Astrocyte (in vitro differentiated cells and primary cell): Measurements from ENCODE around the gene RLBP1. TPM values are rescaled to one million over a fixed set of nuclear protein-coding genes. Genes with fewer than 3 reads are reported as not detected.

Experiments
- DNase-seq: peaks from one replicate; pipeline ENCODE4 v3.0.0-alpha.2; 2010; ENCODE audit warnings: low read depth
- FAIRE-seq: peaks from 2 replicates; lab custom pipeline; 2011; peaks lifted over from hg19 to GRCh38; lab: Jason Lieb, UNC
- H2AFZ ChIP-seq: 2 replicates; pipeline ENCODE4 v1.6.0; 2012; ENCODE audit warnings: low read depth, low read length, inconsistent platforms
- H3K27ac ChIP-seq: 2 replicates; pipeline ENCODE4 v1.5.1; 2011; ENCODE audit warnings: low read depth, low read length, inconsistent platforms
- H3K27me3 ChIP-seq: 2 replicates; pipeline ENCODE4 v1.6.0; 2011; ENCODE audit warnings: low read length, inconsistent platforms; ENCODE audit not compliant: insufficient read depth
- H3K36me3 ChIP-seq: 2 replicates; pipeline ENCODE4 v1.5.1; 2011; ENCODE audit warnings: low read length, inconsistent platforms; ENCODE audit not compliant: insufficient read depth
- H3K4me1 ChIP-seq: 2 replicates; pipeline ENCODE4 v1.5.1; 2011; ENCODE audit warnings: low read length, inconsistent platforms; ENCODE audit not compliant: insufficient read depth
- H3K4me2 ChIP-seq: 2 replicates; pipeline ENCODE4 v1.6.0; 2012; ENCODE audit warnings: low read length, inconsistent platforms
- H3K4me3 ChIP-seq: 2 replicates; pipeline ENCODE4 v1.5.1; 2011; ENCODE audit warnings: low read depth, mild to moderate bottlenecking, low read length, inconsistent platforms; ENCODE audit not compliant: insufficient read depth
- H3K79me2 ChIP-seq: 2 replicates; pipeline ENCODE4 v1.6.0; 2012; ENCODE audit warnings: mild to moderate bottlenecking, low read length, inconsistent platforms; ENCODE audit not compliant: insufficient read depth
- H3K9ac ChIP-seq: 2 replicates; pipeline ENCODE4 v1.6.0; 2012; ENCODE audit warnings: mild to moderate bottlenecking, low read length, inconsistent platforms
- H3K9me3 ChIP-seq: 2 replicates; pipeline ENCODE4 v1.5.1; 2012; ENCODE audit warnings: low read depth, mild to moderate bottlenecking, low read length, inconsistent platforms; ENCODE audit not compliant: insufficient read depth
- H4K20me1 ChIP-seq: 2 replicates; pipeline ENCODE4 v1.6.0; 2012; ENCODE audit warnings: low read length, inconsistent platforms; ENCODE audit not compliant: insufficient read depth
- H3K27ac Mint-ChIP-seq: one replicate; pipeline ENCODE4 v1.8.0; 2021; ENCODE audit warnings: mild to moderate bottlenecking, mixed read lengths; ENCODE audit not compliant: unreplicated experiment
- H3K27me3 Mint-ChIP-seq: one replicate; pipeline ENCODE4 v1.8.0; 2021; ENCODE audit warnings: low read depth, mixed read lengths; ENCODE audit not compliant: unreplicated experiment
- H3K36me3 Mint-ChIP-seq: one replicate; pipeline ENCODE4 v1.8.0; 2021; ENCODE audit warnings: low read depth, mixed read lengths; ENCODE audit not compliant: unreplicated experiment
- H3K4me1 Mint-ChIP-seq: one replicate; pipeline ENCODE4 v1.8.0; 2021; ENCODE audit warnings: low read depth, mixed read lengths; ENCODE audit not compliant: unreplicated experiment
- H3K4me3 Mint-ChIP-seq: one replicate; pipeline ENCODE4 v1.8.0; 2021; ENCODE audit warnings: mild to moderate bottlenecking, moderate library complexity, mixed read lengths; ENCODE audit not compliant: unreplicated experiment
- H3K9me3 Mint-ChIP-seq: one replicate; pipeline ENCODE4 v1.8.0; 2021; ENCODE audit warnings: mild to moderate bottlenecking, mixed read lengths; ENCODE audit not compliant: unreplicated experiment
- EZH2 ChIP-seq: IDR thresholded peaks from 2 replicates; pipeline ENCODE4 v1.6.1; 2012; ENCODE audit warnings: mild to moderate bottlenecking, low read length, inconsistent platforms; ENCODE audit not compliant: insufficient read depth
- total RNA-seq: library from RNA; stranded (reverse); gene quantifications from 2 replicates; pipeline ENCODE4 v1.2.1, GENCODE V29; 2021
- TF ChIP-seq, protein P1 (sequence below): IDR thresholded peaks from 2 replicates; pipeline ENCODE4 v1.5.1; 2011; ENCODE audit warnings: low read depth, mild to moderate bottlenecking, inconsistent platforms, low read length, moderate library complexity; ENCODE audit not compliant: insufficient read depth

Gene RLBP1
- total RNA-seq, 1 donor from 2014 or later = not detected

DNA sequence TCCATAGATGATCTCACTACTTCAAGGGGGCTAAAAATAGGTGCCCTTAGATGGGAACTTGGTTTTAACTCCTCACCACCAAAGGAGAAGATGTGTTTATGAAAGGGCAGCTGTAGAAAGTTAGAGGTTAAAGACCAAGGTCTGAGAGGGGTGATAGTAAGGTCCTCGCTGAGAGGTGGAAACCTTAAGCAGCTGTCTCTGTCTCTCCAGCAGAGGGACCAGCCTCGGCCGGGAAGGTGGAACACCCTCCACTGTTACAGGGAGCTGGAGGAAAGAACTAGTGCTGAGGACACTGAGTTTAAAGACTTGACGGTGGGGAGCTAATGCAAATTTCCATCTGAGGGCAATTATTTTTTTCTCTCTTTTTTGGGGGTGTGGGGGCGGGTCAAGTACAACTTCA lies 8.9 kb upstream of the RLBP1 start:
- H3K4me1 Mint-ChIP-seq = no peaks in the 10 kb centered on the region
- Histone ChIP-seq H3K9ac (no peak overlapping the region), H3K4me3 (no peak overlapping the region), H3K27ac (peak overlapping the region; percentile 36), H3K4me2 (peak overlapping the region; percentile 62), H4K20me1 (no peaks in the 10 kb centered on the region), H3K79me2 (no peaks in the 10 kb centered on the region), H3K36me3 (no peaks in the 10 kb centered on the region), H3K9me3 (no peaks in the 10 kb centered on the region), H3K4me1 (peaks cover 12% of the 10 kb centered on the region), H3K27me3 (no peaks in the 10 kb centered on the region), H2AFZ (no peak overlapping the region)
- H3K9me3 Mint-ChIP-seq = peaks cover 2% of the 10 kb centered on the region
- FAIRE-seq (no peak), DNase-seq (no peak)
- no peak for TF ChIP-seq EZH2
- TF ChIP-seq, protein P1, sequence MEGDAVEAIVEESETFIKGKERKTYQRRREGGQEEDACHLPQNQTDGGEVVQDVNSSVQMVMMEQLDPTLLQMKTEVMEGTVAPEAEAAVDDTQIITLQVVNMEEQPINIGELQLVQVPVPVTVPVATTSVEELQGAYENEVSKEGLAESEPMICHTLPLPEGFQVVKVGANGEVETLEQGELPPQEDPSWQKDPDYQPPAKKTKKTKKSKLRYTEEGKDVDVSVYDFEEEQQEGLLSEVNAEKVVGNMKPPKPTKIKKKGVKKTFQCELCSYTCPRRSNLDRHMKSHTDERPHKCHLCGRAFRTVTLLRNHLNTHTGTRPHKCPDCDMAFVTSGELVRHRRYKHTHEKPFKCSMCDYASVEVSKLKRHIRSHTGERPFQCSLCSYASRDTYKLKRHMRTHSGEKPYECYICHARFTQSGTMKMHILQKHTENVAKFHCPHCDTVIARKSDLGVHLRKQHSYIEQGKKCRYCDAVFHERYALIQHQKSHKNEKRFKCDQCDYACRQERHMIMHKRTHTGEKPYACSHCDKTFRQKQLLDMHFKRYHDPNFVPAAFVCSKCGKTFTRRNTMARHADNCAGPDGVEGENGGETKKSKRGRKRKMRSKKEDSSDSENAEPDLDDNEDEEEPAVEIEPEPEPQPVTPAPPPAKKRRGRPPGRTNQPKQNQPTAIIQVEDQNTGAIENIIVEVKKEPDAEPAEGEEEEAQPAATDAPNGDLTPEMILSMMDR = no peak
- peaks cover 3% of the 10 kb centered on the region for H3K27me3 Mint-ChIP-seq
- H3K27ac Mint-ChIP-seq = no peak overlapping the region
- H3K36me3 Mint-ChIP-seq = no peaks in the 10 kb centered on the region
- H3K4me3 Mint-ChIP-seq = no peak overlapping the region

DNA sequence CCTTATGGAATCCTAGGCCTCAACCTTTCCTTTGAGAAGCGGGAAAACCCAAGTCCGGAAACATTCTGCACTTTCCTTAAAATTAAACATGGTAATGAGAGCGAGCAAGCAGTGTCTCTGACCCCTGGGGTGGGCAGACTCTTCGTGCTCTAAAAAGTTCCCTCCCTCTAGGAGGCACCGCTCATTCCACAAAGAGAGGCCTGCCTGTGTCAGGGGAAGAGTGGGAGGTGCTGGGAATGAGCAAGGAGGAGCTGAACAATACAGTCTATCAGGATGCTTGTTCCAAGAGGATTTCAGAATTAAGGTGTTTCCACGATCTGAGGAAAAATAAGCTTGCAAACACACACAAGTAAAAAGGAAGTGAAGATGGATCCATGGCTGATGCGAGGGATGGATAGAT lies 6.0 kb upstream of the RLBP1 start:
- DNase-seq (no peak), FAIRE-seq (no peak)
- Histone ChIP-seq H3K36me3 (no peaks in the 10 kb centered on the region), H3K79me2 (no peaks in the 10 kb centered on the region), H3K4me3 (no peak overlapping the region), H3K4me1 (peaks cover 12% of the 10 kb centered on the region), H4K20me1 (no peaks in the 10 kb centered on the region), H3K27me3 (no peaks in the 10 kb centered on the region), H3K9me3 (no peaks in the 10 kb centered on the region), H3K27ac (no peak overlapping the region), H3K9ac (no peak overlapping the region), H2AFZ (no peak overlapping the region), H3K4me2 (no peak overlapping the region)
- no peak overlapping the region for H3K4me3 Mint-ChIP-seq
- H3K27ac Mint-ChIP-seq = no peak overlapping the region
- H3K27me3 Mint-ChIP-seq = no peaks in the 10 kb centered on the region
- peaks cover 2% of the 10 kb centered on the region for H3K9me3 Mint-ChIP-seq
- no peaks in the 10 kb centered on the region for H3K36me3 Mint-ChIP-seq
- H3K4me1 Mint-ChIP-seq = no peaks in the 10 kb centered on the region
- TF ChIP-seq, protein P1 = no peak
- no peak for TF ChIP-seq EZH2

DNA sequence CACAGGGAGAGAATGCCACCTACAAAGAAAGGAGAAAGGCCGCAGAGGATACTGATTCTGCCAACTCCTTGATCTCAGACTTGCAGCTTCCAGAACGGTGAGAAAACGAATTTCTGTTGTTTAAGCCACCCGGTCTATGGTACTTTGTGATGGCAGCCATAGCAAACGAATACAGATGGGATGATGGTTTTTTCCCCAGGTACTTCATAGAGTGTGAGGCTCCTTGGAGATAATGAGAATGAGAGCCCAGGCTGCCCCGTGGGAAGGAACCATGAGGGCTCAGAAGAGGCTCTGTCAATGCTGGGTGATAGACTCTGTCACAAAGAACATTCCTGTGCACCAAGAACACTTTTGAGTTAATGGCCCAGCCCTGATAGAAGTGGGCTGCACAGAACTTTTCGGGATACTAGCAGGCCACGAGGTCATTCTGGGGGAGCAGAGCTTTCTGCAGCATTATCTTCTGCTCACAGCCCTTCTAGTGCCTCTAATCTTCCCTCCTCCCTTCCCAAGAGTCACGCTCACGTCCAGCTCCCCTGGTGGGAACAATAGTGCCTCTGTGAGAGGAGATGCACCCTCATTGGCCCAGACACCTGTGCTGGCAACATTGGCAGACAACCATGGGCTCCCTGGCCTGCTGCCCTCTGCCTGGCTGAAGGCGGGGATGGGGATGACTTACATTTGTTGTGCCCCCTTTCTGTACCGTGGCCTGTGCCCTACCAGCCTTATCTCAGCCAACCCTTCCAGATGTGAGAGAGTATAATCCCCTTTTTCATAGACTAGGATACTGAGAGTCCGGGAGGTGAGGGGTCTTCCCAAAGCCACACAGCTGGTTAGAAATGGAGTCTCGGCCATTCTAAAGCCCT lies 5.2 kb upstream of the RLBP1 start:
- no peak overlapping the region for H3K4me3 Mint-ChIP-seq
- no peak overlapping the region for H3K27ac Mint-ChIP-seq
- Histone ChIP-seq H3K4me2 (no peak overlapping the region), H3K4me1 (peaks cover 13% of the 10 kb centered on the region), H3K9me3 (no peaks in the 10 kb centered on the region), H3K27ac (no peak overlapping the region), H3K4me3 (no peak overlapping the region), H3K36me3 (no peaks in the 10 kb centered on the region), H3K27me3 (no peaks in the 10 kb centered on the region), H3K79me2 (no peaks in the 10 kb centered on the region), H3K9ac (no peak overlapping the region), H2AFZ (no peak overlapping the region), H4K20me1 (no peaks in the 10 kb centered on the region)
- no peaks in the 10 kb centered on the region for H3K4me1 Mint-ChIP-seq
- no peaks in the 10 kb centered on the region for H3K27me3 Mint-ChIP-seq
- no peaks in the 10 kb centered on the region for H3K36me3 Mint-ChIP-seq
- TF ChIP-seq EZH2 = no peak
- TF ChIP-seq, protein P1 = no peak
- peaks cover 2% of the 10 kb centered on the region for H3K9me3 Mint-ChIP-seq
- FAIRE-seq (no peak), DNase-seq (no peak)
